Liver (tissue), 9 donors: ENCODE measurements around the gene RGL2. TPM values are rescaled to one million over a fixed set of nuclear protein-coding genes. Genes with fewer than 3 reads are reported as not detected.

Source experiments
- DNase-seq: peaks from one replicate; pipeline ENCODE4 v3.0.0-alpha.2; 2017; ENCODE audit warnings: low spot score
- H3K27ac ChIP-seq, 2 donors: one replicate each; pipeline ENCODE4 v1.7.0; 2013; ENCODE audit warnings: inconsistent platforms in 2 of 2, low read length in 2 of 2, control low read depth in 1 of 2, low read depth in 1 of 2, mild to moderate bottlenecking in 1 of 2
- H3K27me3 ChIP-seq, 4 donors: one replicate each; pipeline versions ENCODE4 v1.6.1 to v1.7.0; 2013; ENCODE audit warnings: low read length in 3 of 4, inconsistent platforms in 1 of 4, mild to moderate bottlenecking in 1 of 4, moderate library complexity in 1 of 4; ENCODE audit not compliant: control insufficient read depth in 4 of 4, insufficient read depth in 4 of 4
- H3K36me3 ChIP-seq, 4 donors: one replicate each; pipeline versions ENCODE4 v1.6.1 to v1.7.0; 2013; ENCODE audit warnings: low read length in 3 of 4, mild to moderate bottlenecking in 3 of 4, low read depth in 1 of 4, moderate library complexity in 1 of 4; ENCODE audit not compliant: control insufficient read depth in 4 of 4, insufficient read depth in 3 of 4
- H3K4me1 ChIP-seq, 4 donors: one replicate each; pipeline versions ENCODE4 v1.6.1 to v1.7.0; 2013; ENCODE audit warnings: low read length in 3 of 4, mild to moderate bottlenecking in 3 of 4, moderate library complexity in 1 of 4; ENCODE audit not compliant: control insufficient read depth in 4 of 4, insufficient read depth in 4 of 4
- H3K4me3 ChIP-seq, 3 donors: one replicate each; pipeline versions ENCODE4 v1.6.1 to v1.7.0; 2013; ENCODE audit warnings: low read length in 3 of 3, control low read depth in 1 of 3, low read depth in 1 of 3, mild to moderate bottlenecking in 1 of 3
- H3K9ac ChIP-seq, 2 donors: one replicate each; pipeline ENCODE4 v1.7.0; 2013; ENCODE audit warnings: low read length in 2 of 2, mild to moderate bottlenecking in 2 of 2, moderate library complexity in 2 of 2, control low read depth in 1 of 2, low read depth in 1 of 2
- H3K9me3 ChIP-seq, 4 donors: one replicate each; pipeline versions ENCODE4 v1.6.1 to v1.7.0; 2013; ENCODE audit warnings: low read length in 3 of 4; ENCODE audit not compliant: control insufficient read depth in 4 of 4
- EGR1 ChIP-seq, 2 donors: IDR thresholded peaks; 2 replicates each; pipeline ENCODE4 v1.6.1; 2016 to 2018; ENCODE audit warnings: antibody characterized with exemption in 2 of 2, low read depth in 2 of 2
- FOXA1 ChIP-seq: IDR thresholded peaks from 2 replicates; pipeline ENCODE4 v1.6.1; 2016; ENCODE audit warnings: antibody characterized with exemption
- FOXA2 ChIP-seq: IDR thresholded peaks from 2 replicates; pipeline ENCODE4 v1.6.1; 2016; ENCODE audit warnings: antibody characterized with exemption
- GABPA ChIP-seq, 2 donors: IDR thresholded peaks in 1 of 2; conservative IDR thresholded peaks in 1 of 2; 2 replicates each; pipeline ENCODE4 v1.6.1; 2016; ENCODE audit warnings: antibody characterized with exemption in 2 of 2, mild to moderate bottlenecking in 1 of 2, moderate library complexity in 1 of 2
- HNF4A ChIP-seq, 2 donors: conservative IDR thresholded peaks; 2 replicates each; pipeline ENCODE4 v1.6.1; 2016; ENCODE audit warnings: antibody characterized with exemption in 2 of 2, mild to moderate bottlenecking in 2 of 2
- HNF4G ChIP-seq: IDR thresholded peaks from 2 replicates; pipeline ENCODE4 v1.6.1; 2016; ENCODE audit warnings: antibody characterized with exemption
- JUND ChIP-seq, 2 donors: IDR thresholded peaks; 2 replicates each; pipeline ENCODE4 v1.6.1; 2016; ENCODE audit warnings: antibody characterized with exemption in 2 of 2
- NR2F2 ChIP-seq: IDR thresholded peaks from 2 replicates; pipeline ENCODE4 v1.6.1; 2016; ENCODE audit warnings: antibody characterized with exemption
- RAD21 ChIP-seq, 2 donors: IDR thresholded peaks; 2 replicates each; pipeline ENCODE4 v1.6.1; 2016; ENCODE audit warnings: antibody characterized with exemption in 2 of 2, mild to moderate bottlenecking in 2 of 2
- REST ChIP-seq: IDR thresholded peaks from 2 replicates; pipeline ENCODE4 v1.6.1; 2016; ENCODE audit warnings: antibody characterized with exemption, mild to moderate bottlenecking
- RXRA ChIP-seq, 2 donors: IDR thresholded peaks; 2 replicates each; pipeline ENCODE4 v1.6.1; 2017 to 2018; ENCODE audit warnings: antibody characterized with exemption in 2 of 2, mild to moderate bottlenecking in 1 of 2
- SP1 ChIP-seq: IDR thresholded peaks from 2 replicates; pipeline ENCODE4 v1.6.1; 2018; ENCODE audit warnings: antibody characterized with exemption, mild to moderate bottlenecking
- TAF1 ChIP-seq: conservative IDR thresholded peaks from 2 replicates; pipeline ENCODE4 v1.6.1; 2016; ENCODE audit warnings: antibody characterized with exemption, mild to moderate bottlenecking
- YY1 ChIP-seq: IDR thresholded peaks from 2 replicates; pipeline ENCODE4 v1.6.1; 2016; ENCODE audit warnings: antibody characterized with exemption, mild to moderate bottlenecking
- WGBS: extraction: QIAGEN DNeasy Blood & Tissue Kit; methylation state at CpG from one replicate; pipeline ENCODE4 v1.1.7; 2013; 5-methylcytosine and 5-hydroxymethylcytosine counted together
- polyA plus RNA-seq, 2 donors: library from polyadenylated mRNA; stranded (reverse) in 1 of 2; unstranded in 1 of 2; fragments of 200-250 nt in 1 of 2; fragments of >200 nt in 1 of 2; fragmentation: Nextera tagmentation in 1 of 2; extraction: Ambion mirVana in 1 of 2; gene quantifications; one replicate each; pipeline versions ENCODE4 v1.2.1 to v1.2.3, GENCODE V29; 2013 to 2015
- total RNA-seq, 2 donors: library from RNA; depleted of rRNA; stranded (reverse); fragments of >200 nt; gene quantifications; one replicate each; pipeline ENCODE4 v1.2.3, GENCODE V29; 2014
- TF ChIP-seq, protein P1 (sequence below): IDR thresholded peaks from 2 replicates; pipeline ENCODE4 v1.6.1; 2016; ENCODE audit warnings: antibody characterized with exemption
- TF ChIP-seq, protein P2 (sequence below): IDR thresholded peaks from 2 replicates; pipeline ENCODE4 v1.6.1; 2016; ENCODE audit warnings: antibody characterized with exemption
- TF ChIP-seq, protein P3 (sequence below): IDR thresholded peaks from 2 replicates; pipeline ENCODE4 v1.6.1; 2016; ENCODE audit warnings: antibody characterized with exemption
- TF ChIP-seq, protein P4 (sequence below): fragments of 150-350 bp; IDR thresholded peaks from 2 replicates; pipeline ENCODE4 v1.5.1; 2017; ENCODE audit warnings: improper control_type of control experiment, low read depth, low read length; ENCODE audit not compliant: missing input control
- donor health status: healthy.
- donor health status: healthy.
- donor health status: healthy.
- donor health status: healthy.
- donor health status: healthy.

Gene RGL2
- total and polyA plus RNA-seq, 4 donors = 16.7 to 22.8 (median 17.3) TPM

DNA sequence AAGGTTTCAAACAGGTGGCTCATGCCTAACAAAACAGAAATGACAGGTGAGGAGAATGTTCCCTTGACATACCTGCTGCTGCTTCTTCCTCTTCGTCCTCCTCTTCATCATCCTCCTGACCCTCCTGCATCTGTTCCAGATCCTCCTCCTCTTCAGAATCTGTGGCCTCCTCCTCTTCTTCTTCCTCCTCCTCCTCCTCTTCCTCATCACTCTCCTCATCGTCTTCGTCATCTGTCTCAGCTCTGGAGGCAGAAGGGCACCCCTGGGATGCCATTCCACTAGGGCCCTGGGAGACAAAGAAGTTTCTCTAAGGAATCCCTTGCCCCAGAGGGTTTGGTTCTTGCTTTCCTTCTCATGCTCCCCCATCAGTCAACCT lies 21.2 kb upstream of the RGL2 start:
- no peak overlapping the region for H3K9ac ChIP-seq
- H3K9me3 ChIP-seq = no peaks in the 10 kb centered on the region
- peaks cover 0 to 16% (median 8%) of the 10 kb centered on the region in 4 donors for H3K36me3 ChIP-seq
- TF ChIP-seq, protein P1, sequence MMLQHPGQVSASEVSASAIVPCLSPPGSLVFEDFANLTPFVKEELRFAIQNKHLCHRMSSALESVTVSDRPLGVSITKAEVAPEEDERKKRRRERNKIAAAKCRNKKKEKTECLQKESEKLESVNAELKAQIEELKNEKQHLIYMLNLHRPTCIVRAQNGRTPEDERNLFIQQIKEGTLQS = no peak
- TF ChIP-seq RAD21 (IDR thresholded peaks at IDR 0.05) (no peak), YY1 (no peak), HNF4G (no peak), HNF4A (conservative IDR thresholded peaks at IDR 0.05) (no peak), TAF1 (no peak), FOXA1 (no peak), RXRA (IDR thresholded peaks at IDR 0.05) (no peak), SP1 (no peak), FOXA2 (no peak), GABPA (IDR thresholded peaks at IDR 0.05 in 1 of 2, conservative IDR thresholded peaks at IDR 0.05 in 1 of 2) (no peak)
- TF ChIP-seq, protein P2, sequence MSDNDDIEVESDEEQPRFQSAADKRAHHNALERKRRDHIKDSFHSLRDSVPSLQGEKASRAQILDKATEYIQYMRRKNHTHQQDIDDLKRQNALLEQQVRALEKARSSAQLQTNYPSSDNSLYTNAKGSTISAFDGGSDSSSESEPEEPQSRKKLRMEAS = no peak
- TF ChIP-seq, protein P3, sequence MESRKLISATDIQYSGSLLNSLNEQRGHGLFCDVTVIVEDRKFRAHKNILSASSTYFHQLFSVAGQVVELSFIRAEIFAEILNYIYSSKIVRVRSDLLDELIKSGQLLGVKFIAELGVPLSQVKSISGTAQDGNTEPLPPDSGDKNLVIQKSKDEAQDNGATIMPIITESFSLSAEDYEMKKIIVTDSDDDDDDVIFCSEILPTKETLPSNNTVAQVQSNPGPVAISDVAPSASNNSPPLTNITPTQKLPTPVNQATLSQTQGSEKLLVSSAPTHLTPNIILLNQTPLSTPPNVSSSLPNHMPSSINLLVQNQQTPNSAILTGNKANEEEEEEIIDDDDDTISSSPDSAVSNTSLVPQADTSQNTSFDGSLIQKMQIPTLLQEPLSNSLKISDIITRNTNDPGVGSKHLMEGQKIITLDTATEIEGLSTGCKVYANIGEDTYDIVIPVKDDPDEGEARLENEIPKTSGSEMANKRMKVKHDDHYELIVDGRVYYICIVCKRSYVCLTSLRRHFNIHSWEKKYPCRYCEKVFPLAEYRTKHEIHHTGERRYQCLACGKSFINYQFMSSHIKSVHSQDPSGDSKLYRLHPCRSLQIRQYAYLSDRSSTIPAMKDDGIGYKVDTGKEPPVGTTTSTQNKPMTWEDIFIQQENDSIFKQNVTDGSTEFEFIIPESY = no peak
- peaks cover 21 to 59% (median 50%) of the 10 kb centered on the region in 4 donors for H3K4me1 ChIP-seq
- H3K27me3 ChIP-seq = no peaks in the 10 kb centered on the region
- peak overlapping the region; percentile 47 to 85 for H3K27ac ChIP-seq
- DNase-seq = no peak
- WGBS = 92% methylated on average over 3 of the region's 3 CpGs
- no peak overlapping the region for H3K4me3 ChIP-seq

DNA sequence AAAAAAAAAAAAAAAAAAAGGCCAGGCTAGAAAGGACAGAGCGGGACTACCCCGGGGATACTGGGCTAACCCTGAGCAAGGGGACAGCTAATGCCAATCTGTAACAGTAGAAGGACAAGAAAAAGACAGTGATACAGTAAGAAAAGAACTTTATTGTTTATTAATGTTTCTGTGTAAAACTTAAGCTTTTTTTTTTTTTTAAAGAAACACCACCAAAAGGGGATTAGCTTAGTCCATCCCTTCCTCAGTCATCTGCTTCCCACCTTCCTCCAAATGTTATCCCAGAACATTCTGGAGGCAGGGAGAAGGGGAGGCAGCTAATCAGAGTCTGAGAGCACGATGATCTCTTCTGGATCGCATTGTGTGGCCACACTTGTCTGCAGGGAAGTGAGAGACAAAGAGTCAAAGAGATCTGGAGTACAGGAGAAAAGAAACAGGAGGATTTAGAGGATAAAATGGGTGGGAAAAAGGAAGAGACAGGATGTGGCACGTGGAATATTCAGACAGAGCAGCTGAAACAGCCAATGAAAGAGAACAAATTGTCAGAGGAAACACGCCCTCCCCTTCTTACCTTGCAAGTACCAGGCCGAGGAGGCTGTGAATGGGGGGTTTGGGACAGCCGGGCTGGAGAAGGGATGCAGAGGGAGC lies 19.8 kb upstream of the RGL2 start:
- Histone ChIP-seq H3K36me3 (peaks cover 0 to 16% (median 8%) of the 10 kb centered on the region in 4 donors), H3K4me1 (peaks cover 20 to 61% (median 51%) of the 10 kb centered on the region in 4 donors), H3K27ac (peak overlapping the region; percentile 75 to 89), H3K4me3 (peak overlapping the region in 1 of 3 donors; percentile 68), H3K9me3 (no peaks in the 10 kb centered on the region), H3K27me3 (no peaks in the 10 kb centered on the region), H3K9ac (no peak overlapping the region)
- WGBS = 70% methylated on average over 8 of the region's 8 CpGs
- TF ChIP-seq SP1 = no peak
- TF ChIP-seq FOXA2 = no peak
- TF ChIP-seq GABPA (IDR thresholded peaks at IDR 0.05 in 1 of 2, conservative IDR thresholded peaks at IDR 0.05 in 1 of 2) = no peak
- no peak for TF ChIP-seq HNF4G
- no peak for TF ChIP-seq RXRA (IDR thresholded peaks at IDR 0.05)
- TF ChIP-seq TAF1 = no peak
- TF ChIP-seq NR2F2 = no peak
- no peak for TF ChIP-seq HNF4A (conservative IDR thresholded peaks at IDR 0.05)
- TF ChIP-seq, protein P3 = no peak
- TF ChIP-seq YY1 = no peak
- TF ChIP-seq, protein P4, sequence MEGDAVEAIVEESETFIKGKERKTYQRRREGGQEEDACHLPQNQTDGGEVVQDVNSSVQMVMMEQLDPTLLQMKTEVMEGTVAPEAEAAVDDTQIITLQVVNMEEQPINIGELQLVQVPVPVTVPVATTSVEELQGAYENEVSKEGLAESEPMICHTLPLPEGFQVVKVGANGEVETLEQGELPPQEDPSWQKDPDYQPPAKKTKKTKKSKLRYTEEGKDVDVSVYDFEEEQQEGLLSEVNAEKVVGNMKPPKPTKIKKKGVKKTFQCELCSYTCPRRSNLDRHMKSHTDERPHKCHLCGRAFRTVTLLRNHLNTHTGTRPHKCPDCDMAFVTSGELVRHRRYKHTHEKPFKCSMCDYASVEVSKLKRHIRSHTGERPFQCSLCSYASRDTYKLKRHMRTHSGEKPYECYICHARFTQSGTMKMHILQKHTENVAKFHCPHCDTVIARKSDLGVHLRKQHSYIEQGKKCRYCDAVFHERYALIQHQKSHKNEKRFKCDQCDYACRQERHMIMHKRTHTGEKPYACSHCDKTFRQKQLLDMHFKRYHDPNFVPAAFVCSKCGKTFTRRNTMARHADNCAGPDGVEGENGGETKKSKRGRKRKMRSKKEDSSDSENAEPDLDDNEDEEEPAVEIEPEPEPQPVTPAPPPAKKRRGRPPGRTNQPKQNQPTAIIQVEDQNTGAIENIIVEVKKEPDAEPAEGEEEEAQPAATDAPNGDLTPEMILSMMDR = no peak
- TF ChIP-seq FOXA1 = no peak
- no peak for TF ChIP-seq RAD21 (IDR thresholded peaks at IDR 0.05)
- TF ChIP-seq REST = no peak
- no peak for TF ChIP-seq JUND (IDR thresholded peaks at IDR 0.05)
- TF ChIP-seq, protein P1 = no peak
- TF ChIP-seq, protein P2 = no peak
- no peak for TF ChIP-seq EGR1 (IDR thresholded peaks at IDR 0.05; ENCODE audit: low read depth in 2 of 2)
- no peak for DNase-seq
